DND-41 (cell line): ENCODE results near the gene VEGFA.

Source experiments
- CTCF ChIP-seq: IDR thresholded peaks from 2 replicates; pipeline ENCODE4 v1.5.1; 2012; ENCODE audit warnings: borderline replicate concordance, low read length, moderate library complexity, mild to moderate bottlenecking; ENCODE audit not compliant: poor library complexity, severe bottlenecking; ENCODE audit errors: extremely low read depth
- EZH2 ChIP-seq: IDR thresholded peaks from 3 replicates; pipeline ENCODE4 v1.6.1; 2012; ENCODE audit warnings: borderline replicate concordance, low read depth, mild to moderate bottlenecking, moderate library complexity, low read length, inconsistent platforms; ENCODE audit not compliant: severe bottlenecking

- TF ChIP-seq CTCF: no peak
- TF ChIP-seq EZH2: no peak
Measured at GRCh38 chr6:43785904-43786303, 15.9 kb downstream of the VEGFA start.
